Ishikawa (cell line): Measurements from ENCODE around the gene RAET1G.

Experiments
- CEBPB ChIP-seq: IDR thresholded peaks from 2 replicates; pipeline ENCODE4 v1.6.1; 2012
- CREB1 ChIP-seq: IDR thresholded peaks from 2 replicates; pipeline ENCODE4 v1.6.1; 2012; ENCODE audit warnings: low read depth
- EGR1 ChIP-seq: IDR thresholded peaks from 2 replicates; pipeline ENCODE4 v1.6.1; 2012
- EP300 ChIP-seq: IDR thresholded peaks from 2 replicates; pipeline ENCODE4 v1.6.1; 2012; ENCODE audit warnings: borderline replicate concordance
- FOXM1 ChIP-seq: IDR thresholded peaks from 2 replicates; pipeline ENCODE4 v1.6.1; 2012; ENCODE audit warnings: low read depth, borderline replicate concordance
- NFIC ChIP-seq: IDR thresholded peaks from 2 replicates; pipeline ENCODE4 v1.6.1; 2012
- RAD21 ChIP-seq: IDR thresholded peaks from 2 replicates; pipeline ENCODE4 v1.6.1; 2012; ENCODE audit warnings: low read depth
- TAF1 ChIP-seq: IDR thresholded peaks from 2 replicates; pipeline ENCODE4 v1.6.1; 2012; ENCODE audit warnings: low read depth, mild to moderate bottlenecking
- TCF12 ChIP-seq: IDR thresholded peaks from 2 replicates; pipeline ENCODE4 v1.6.1; 2012; ENCODE audit warnings: low read depth
- TEAD4 ChIP-seq: IDR thresholded peaks from 2 replicates; pipeline ENCODE4 v1.6.1; 2012
- YY1 ChIP-seq: IDR thresholded peaks from 2 replicates; pipeline ENCODE4 v1.6.1; 2012; ENCODE audit warnings: low read depth
- ZBTB7A ChIP-seq: IDR thresholded peaks from 2 replicates; pipeline ENCODE4 v1.6.1; 2012; ENCODE audit warnings: low read depth
- TF ChIP-seq, protein P1 (sequence below): IDR thresholded peaks from 2 replicates; pipeline ENCODE4 v1.6.1; 2012; ENCODE audit warnings: low read depth, mild to moderate bottlenecking
- TF ChIP-seq, protein P2 (sequence below): IDR thresholded peaks from 2 replicates; pipeline ENCODE4 v1.6.1; 2012
- TF ChIP-seq, protein P3 (sequence below): IDR thresholded peaks from 2 replicates; pipeline ENCODE4 v1.6.1; 2012

The RAET1G gene

DNA sequence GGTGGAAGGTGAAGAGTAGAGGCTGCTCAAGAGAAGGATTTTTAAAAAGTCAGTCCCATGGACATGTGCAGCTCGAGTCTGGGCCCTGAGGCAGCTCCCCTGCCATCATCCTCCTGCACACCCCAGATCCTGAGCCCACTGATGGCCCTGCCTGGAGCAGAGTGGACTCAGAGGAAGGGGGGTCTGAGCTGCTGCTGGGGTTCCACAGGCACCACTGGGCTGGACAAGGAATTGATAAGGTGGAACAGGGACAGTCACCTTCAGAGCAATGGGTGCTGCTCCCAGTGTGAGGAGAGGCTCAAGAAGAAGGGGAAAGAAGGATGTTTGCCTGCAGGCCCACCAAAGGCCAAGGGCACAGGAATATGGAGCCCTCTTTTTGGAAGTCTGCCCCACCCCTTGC lies 25.1 kb upstream of the RAET1G start:
- TF ChIP-seq TEAD4, result no peak
- TF ChIP-seq TAF1, result no peak
- TF ChIP-seq, protein P1, sequence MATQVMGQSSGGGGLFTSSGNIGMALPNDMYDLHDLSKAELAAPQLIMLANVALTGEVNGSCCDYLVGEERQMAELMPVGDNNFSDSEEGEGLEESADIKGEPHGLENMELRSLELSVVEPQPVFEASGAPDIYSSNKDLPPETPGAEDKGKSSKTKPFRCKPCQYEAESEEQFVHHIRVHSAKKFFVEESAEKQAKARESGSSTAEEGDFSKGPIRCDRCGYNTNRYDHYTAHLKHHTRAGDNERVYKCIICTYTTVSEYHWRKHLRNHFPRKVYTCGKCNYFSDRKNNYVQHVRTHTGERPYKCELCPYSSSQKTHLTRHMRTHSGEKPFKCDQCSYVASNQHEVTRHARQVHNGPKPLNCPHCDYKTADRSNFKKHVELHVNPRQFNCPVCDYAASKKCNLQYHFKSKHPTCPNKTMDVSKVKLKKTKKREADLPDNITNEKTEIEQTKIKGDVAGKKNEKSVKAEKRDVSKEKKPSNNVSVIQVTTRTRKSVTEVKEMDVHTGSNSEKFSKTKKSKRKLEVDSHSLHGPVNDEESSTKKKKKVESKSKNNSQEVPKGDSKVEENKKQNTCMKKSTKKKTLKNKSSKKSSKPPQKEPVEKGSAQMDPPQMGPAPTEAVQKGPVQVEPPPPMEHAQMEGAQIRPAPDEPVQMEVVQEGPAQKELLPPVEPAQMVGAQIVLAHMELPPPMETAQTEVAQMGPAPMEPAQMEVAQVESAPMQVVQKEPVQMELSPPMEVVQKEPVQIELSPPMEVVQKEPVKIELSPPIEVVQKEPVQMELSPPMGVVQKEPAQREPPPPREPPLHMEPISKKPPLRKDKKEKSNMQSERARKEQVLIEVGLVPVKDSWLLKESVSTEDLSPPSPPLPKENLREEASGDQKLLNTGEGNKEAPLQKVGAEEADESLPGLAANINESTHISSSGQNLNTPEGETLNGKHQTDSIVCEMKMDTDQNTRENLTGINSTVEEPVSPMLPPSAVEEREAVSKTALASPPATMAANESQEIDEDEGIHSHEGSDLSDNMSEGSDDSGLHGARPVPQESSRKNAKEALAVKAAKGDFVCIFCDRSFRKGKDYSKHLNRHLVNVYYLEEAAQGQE, result no peak
- TF ChIP-seq NFIC, result no peak
- no peak for TF ChIP-seq EGR1
- no peak for TF ChIP-seq RAD21
- TF ChIP-seq CEBPB, result no peak
- no peak for TF ChIP-seq TCF12
- TF ChIP-seq YY1, result no peak
- no peak for TF ChIP-seq FOXM1
- no peak for TF ChIP-seq EP300
- TF ChIP-seq ZBTB7A, result no peak
- TF ChIP-seq, protein P2, sequence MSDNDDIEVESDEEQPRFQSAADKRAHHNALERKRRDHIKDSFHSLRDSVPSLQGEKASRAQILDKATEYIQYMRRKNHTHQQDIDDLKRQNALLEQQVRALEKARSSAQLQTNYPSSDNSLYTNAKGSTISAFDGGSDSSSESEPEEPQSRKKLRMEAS, result no peak

DNA sequence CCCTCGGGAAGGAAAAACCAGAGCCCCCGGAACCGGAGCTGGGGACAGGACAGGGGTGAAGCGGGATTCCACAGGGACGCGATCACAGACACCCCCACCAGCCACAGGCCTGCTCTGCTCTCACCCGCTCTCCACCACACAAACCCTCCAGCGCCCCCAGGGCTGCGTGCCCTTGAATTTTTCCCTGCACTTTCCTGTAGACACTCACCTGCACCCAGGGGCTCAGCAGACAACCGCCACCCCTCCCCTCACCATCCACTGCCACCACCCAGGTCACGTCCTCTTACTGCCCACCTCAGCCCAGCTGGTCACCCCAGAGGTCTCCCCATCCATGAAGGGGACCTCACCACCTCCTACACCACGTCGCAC lies 19.5 kb upstream of the RAET1G start:
- TF ChIP-seq ZBTB7A, result no peak
- TF ChIP-seq CREB1, result no peak
- TF ChIP-seq TCF12, result no peak
- TF ChIP-seq, protein P2, result no peak
- TF ChIP-seq NFIC, result no peak
- no peak for TF ChIP-seq EGR1
- no peak for TF ChIP-seq FOXM1
- no peak for TF ChIP-seq TEAD4
- no peak for TF ChIP-seq TAF1
- TF ChIP-seq EP300, result no peak
- TF ChIP-seq CEBPB, result no peak
- TF ChIP-seq RAD21, result no peak
- TF ChIP-seq YY1, result no peak
- TF ChIP-seq, protein P1, result no peak
- TF ChIP-seq, protein P3, sequence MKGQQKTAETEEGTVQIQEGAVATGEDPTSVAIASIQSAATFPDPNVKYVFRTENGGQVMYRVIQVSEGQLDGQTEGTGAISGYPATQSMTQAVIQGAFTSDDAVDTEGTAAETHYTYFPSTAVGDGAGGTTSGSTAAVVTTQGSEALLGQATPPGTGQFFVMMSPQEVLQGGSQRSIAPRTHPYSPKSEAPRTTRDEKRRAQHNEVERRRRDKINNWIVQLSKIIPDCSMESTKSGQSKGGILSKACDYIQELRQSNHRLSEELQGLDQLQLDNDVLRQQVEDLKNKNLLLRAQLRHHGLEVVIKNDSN, result no peak

DNA sequence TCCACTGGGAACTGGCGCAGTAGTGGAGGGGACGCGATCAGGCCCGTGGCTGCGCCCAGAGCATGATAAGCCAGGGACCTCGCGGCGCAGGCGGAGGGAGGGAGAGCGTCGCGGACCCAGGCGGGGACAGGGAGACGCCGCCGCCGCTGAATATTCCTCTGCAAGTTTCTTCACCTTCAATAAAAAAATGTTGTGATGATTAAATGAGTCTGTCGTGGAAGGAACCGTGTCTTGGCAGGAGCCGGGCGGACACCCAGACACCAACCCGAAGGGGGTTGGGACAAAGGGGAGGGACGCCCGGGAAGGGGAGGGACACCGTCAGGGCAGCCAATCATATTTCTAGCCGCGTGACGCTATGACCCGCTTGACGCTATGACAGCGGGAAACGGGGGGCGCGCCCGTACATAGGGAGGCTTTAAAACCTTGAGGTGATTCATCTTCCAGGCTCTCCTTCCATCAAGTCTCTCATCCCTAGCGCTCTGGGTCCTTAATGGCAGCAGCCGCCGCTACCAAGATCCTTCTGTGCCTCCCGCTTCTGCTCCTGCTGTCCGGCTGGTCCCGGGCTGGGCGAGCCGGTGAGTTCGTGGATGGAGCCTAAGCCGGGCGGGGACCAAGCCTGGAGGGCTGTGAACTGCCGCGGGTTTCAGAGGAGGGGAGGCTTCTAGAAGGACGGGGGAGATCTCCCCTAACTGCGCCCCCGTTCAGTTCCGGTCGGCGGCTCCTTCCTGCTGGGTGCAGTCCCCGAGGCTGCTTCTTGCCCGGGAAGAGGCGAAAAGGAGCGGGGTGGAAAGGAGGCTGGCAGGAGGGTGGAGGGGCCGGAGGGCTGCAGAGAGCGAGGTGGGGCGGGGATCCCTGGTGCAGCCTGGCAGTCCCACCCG lies 18.9 kb upstream of the RAET1G start, which contains the start of gene ULBP2:
ULBP2 (plus strand) TSS at position 432 of the 878 bp plus-strand sequence; CDS start at position 491, 59 bp downstream.
- TF ChIP-seq NFIC, result 0 out of 2 replicates have a peak, but pooled peaks have one; percentile 7
- TF ChIP-seq TEAD4, result no peak
- no peak for TF ChIP-seq TCF12
- no peak for TF ChIP-seq TAF1
- no peak for TF ChIP-seq FOXM1
- no peak for TF ChIP-seq CEBPB
- no peak for TF ChIP-seq EP300
- peak; percentile 55; the same call in 1 of the 2 replicates for TF ChIP-seq YY1
- no peak for TF ChIP-seq RAD21
- TF ChIP-seq, protein P3, result no peak; the same call in 1 of the 2 replicates
- TF ChIP-seq CREB1, result peak; percentile 59; the same call in 1 of the 2 replicates
- TF ChIP-seq ZBTB7A, result peak; percentile 78; the same call in 1 of the 2 replicates
- TF ChIP-seq, protein P2, result peak; percentile 46
- TF ChIP-seq EGR1, result no peak
- TF ChIP-seq, protein P1, result no peak

DNA sequence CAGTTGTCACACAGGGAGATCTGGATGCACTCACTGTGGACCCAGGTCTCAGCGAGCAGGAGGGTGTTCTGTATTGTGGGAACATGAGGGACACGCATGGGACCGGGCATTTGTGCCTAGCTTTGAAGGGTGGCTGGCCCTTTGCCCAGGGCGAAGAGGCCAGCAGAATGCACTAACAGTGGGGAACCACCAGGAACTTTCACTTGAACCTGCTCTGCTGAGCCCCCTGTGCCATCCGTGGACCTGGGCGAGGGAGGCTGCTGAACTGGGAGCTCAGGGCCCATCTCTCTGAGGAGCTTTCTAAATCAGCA lies 17.7 kb upstream of the RAET1G start:
- TF ChIP-seq NFIC (no peak), RAD21 (no peak), EGR1 (no peak), EP300 (no peak), CREB1 (no peak), ZBTB7A (no peak), CEBPB (no peak), FOXM1 (no peak), TCF12 (no peak), YY1 (no peak), TAF1 (no peak), TEAD4 (no peak)
- TF ChIP-seq, protein P1, result no peak
- TF ChIP-seq, protein P3, result no peak
- TF ChIP-seq, protein P2, result no peak
